ENCODE results near the gene UBXN11.

- TF ChIP-seq YY1 (IDR thresholded peaks at IDR 0.05; ENCODE audit: insufficient read depth, insufficient read length) (no peak), SUZ12 (IDR thresholded peaks at IDR 0.05; ENCODE audit: extremely low read depth, insufficient read depth, insufficient read length) (no peak)
These were observed 49.2 kb downstream of the UBXN11 start for GRCh38 chr1:26257222-26257621.
